HAP-1 (cell line): ENCODE measurements around the gene RIPK1.
"Not testable (repeated sequence)": the region's sequence is repeated elsewhere in the genome, so short reads cannot be mapped to it uniquely, and the experiment has no call there.

Source experiments
- DNase-seq, 2 experiments: peaks; one replicate each; pipeline ENCODE4 v3.0.0-alpha.2; 2016 to 2020; ENCODE audit warnings: low spot score in 2 of 2
- H3K27me3 ChIP-seq: fragments of 250-450 bp; sonication (Bioruptor Pico); 2 replicates; pipeline ENCODE4 v1.5.1; 2020; ENCODE audit warnings: low read depth, mild to moderate bottlenecking, moderate library complexity
- H3K36me3 ChIP-seq: fragments of 250-450 bp; sonication (Bioruptor Pico); replicated peaks from 2 replicates; pipeline ENCODE4 v1.5.1; 2020; ENCODE audit warnings: mild to moderate bottlenecking
- H3K4me1 ChIP-seq: fragments of 250-450 bp; sonication (Bioruptor Pico); 2 replicates; pipeline ENCODE4 v1.5.1; 2020; ENCODE audit warnings: mild to moderate bottlenecking
- H3K4me3 ChIP-seq: fragments of 250-450 bp; sonication (Bioruptor Pico); 2 replicates; pipeline ENCODE4 v1.5.1; 2020; ENCODE audit warnings: mild to moderate bottlenecking, moderate library complexity
- H3K9me3 ChIP-seq: fragments of 250-450 bp; sonication (Bioruptor Pico); 2 replicates; pipeline ENCODE4 v1.5.1; 2020; ENCODE audit warnings: mild to moderate bottlenecking, moderate library complexity
- in situ Hi-C: fragments of 300-500 bp; cut with MboI; formaldehyde crosslinking; loops from 3 replicates; pipeline ENCODE4 v1.14.3; 2020; ENCODE audit warnings: low sequenced_read_pairs, inconsistent platforms, mixed read lengths

RIPK1 gene

DNA sequence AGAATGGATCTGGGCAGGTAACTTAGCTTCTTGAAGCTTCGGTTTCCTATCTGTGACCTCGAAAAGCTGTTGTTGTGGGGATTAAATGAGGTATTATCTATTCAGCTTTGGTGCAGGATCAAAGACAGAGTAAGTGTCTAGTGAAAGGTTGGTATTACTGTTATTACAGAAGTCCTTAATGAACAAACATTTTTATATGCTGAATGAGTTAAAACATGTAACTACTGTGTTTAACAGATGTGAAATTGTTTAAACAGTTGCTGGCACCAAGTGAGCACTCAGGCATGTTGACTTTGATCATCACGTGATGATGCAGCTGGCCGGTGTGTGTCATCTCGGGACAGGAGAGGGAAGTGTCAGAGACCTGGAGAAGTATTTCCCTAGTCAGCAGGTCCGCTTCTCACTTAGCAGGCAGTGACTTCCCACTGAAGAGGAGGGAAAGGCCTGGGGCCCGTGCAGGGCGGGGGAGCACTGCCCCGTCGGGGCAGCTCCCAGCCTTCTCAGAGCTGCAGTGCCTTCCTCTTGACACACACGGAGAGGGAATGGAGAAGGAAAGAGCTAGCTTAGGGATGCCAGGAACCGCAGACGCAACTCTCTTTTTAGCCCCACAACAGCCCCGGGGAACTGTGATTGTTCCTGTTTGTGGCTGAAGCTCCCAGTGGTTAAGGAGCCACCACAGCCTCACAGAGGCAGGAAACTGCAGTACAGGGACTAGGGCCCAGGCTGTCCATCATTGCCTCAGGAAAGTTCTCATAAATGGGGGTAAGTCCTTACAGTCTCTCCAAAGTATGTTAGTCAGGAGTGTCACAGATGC is 71.0 kb downstream of the RIPK1 start:
- DNase-seq = no peak
- in situ Hi-C loops = no loop called here

DNA sequence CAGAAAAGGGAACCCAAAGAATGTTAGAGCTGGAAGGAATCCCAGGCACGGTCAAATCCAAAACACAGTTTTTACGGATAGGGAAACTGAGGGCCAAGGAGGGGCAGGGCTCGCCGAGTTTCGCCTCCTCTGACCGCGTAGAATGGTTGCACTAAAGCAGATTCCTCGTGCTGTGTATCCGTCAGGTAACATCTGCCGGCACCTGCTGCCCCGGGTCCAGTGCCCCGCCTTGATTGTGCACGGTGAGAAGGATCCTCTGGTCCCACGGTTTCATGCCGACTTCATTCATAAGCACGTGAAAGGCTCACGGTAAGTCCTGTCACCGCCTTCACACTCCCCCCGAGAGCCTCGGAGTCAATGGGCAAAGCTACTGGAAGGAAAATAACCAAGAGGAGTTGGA is 71.9 kb downstream of the RIPK1 start:
- H3K9me3 ChIP-seq = no peaks in the 10 kb centered on the region
- no peaks in the 10 kb centered on the region for H3K27me3 ChIP-seq
- in situ Hi-C loops = no loop called here
- no peak overlapping the region for H3K4me3 ChIP-seq
- peaks cover 58% of the 10 kb centered on the region for H3K36me3 ChIP-seq
- no peaks in the 10 kb centered on the region; the same call in 1 of the 2 replicates for H3K4me1 ChIP-seq
- DNase-seq = no peak

More for the DNA sequence above, 71.0 kb downstream of the RIPK1 start:
- H3K4me1 ChIP-seq = no peaks in the 10 kb centered on the region; the same call in 1 of the 2 replicates
- H3K4me3 ChIP-seq = no peak overlapping the region
- peaks cover 58% of the 10 kb centered on the region for H3K36me3 ChIP-seq
- H3K27me3 ChIP-seq = no peaks in the 10 kb centered on the region
- no peaks in the 10 kb centered on the region for H3K9me3 ChIP-seq

DNA sequence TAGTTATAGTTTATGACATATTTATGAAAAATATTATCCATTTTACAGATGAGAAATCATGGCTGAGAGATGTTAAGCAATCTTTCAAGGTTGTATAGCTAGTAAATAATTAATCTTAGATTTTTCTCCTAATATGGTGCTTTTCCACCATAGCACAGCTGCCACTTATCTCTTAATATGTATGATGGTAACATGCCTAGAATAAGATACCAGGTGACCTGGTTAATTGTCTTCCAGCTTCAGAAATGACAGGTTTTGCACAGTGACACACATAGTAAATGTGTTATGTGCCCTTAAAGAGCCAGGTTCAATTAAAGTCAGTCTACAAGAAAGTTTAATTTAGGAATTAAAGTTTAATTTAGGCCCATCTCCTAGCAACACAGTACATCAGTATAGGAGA is 74.2 kb downstream of the RIPK1 start:
- Histone ChIP-seq H3K4me3 (no peak overlapping the region), H3K36me3 (peaks cover 48% of the 10 kb centered on the region), H3K4me1 (no peaks in the 10 kb centered on the region; the same call in 1 of the 2 replicates), H3K27me3 (no peaks in the 10 kb centered on the region), H3K9me3 (no peaks in the 10 kb centered on the region)
- in situ Hi-C loops = no loop called here
- no peak for DNase-seq

DNA sequence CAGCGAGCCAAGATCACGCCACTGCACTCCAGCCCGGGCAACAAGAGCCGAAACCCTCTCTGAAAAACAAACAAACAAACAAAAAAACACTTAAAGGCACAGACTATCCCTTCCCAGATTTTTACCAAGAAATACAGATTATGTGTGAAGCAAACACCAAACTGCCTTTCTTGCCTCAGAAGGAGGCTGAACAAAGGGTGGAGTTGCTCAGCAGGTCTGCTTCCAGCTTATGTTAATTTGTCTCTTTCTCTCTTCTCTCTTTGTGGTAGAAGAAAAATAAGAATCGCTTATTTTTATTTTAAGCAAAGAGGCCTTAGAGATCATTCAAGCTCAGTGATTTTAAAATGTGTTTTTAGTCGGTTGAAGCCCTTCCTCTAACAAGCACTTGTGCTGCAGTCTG is 74.9 kb downstream of the RIPK1 start:
- H3K4me3 ChIP-seq = no peak overlapping the region
- no peaks in the 10 kb centered on the region; the same call in 1 of the 2 replicates for H3K4me1 ChIP-seq
- H3K9me3 ChIP-seq = no peaks in the 10 kb centered on the region
- no peak for DNase-seq
- H3K27me3 ChIP-seq = no peaks in the 10 kb centered on the region
- peaks cover 48% of the 10 kb centered on the region for H3K36me3 ChIP-seq
- in situ Hi-C loops = no loop called here

DNA sequence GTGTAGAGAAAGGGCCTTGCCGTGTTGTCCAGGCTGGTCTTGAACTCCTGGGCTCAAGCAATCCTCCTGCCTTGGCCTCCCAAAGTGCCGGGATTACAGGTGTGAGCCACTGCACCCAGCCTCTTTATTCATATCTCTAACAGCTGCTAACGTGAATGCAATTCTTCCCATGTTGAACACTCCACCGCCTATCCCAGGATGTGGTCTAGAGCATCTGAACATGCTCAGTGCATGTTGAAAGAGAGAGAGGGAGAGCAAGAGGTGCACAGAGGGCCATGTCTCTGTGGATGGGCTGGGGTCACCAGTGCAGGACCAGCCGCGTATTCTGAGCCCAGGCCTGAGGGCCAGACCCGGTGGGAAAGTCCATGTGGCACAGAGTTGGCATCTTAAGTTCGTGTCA is 76.3 kb downstream of the RIPK1 start:
- in situ Hi-C loops = no loop called here

DNA sequence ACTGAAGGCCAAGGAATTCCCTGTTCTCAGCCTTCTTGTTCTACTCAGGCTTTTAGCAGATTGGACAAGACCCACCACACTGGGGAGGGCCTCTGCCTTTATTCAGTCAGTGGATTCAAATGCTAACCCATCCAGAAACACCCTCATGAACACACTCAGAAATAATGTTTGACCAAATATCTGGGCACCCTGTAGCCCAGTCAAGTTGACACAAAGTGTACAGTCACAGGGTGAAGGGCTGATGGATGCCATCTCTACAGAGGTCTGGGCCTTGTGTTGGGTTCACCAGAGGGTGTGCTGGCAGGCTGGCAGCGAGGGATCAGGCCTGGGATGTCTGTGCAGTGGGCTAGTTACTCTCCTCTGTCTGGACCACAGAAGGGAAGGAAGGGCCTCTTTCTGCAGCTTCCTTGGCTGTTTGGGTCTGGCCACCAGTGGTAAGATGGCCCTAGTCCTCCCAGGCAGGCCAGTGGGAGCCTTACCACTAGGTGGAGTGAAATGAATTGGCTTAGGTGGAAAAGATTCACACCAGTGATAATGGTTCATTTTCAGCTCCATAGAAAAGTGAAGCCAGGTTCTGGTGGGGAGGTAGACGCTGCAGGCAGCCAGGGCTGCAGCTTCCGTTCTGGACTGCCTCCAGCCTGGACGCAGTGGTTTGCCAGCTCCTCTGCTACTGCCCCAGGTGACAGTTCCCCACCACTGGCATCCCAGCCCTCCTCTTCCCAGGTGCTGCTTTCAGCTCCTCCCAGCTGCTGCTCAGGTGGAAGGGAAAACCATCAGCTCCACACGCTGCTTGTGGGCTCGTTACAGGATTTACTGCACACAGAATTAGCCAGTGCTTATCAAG is 79.8 kb downstream of the RIPK1 start:
- Histone ChIP-seq H3K27me3 (no peaks in the 10 kb centered on the region), H3K4me1 (no peaks in the 10 kb centered on the region; the same call in 1 of the 2 replicates), H3K9me3 (no peaks in the 10 kb centered on the region; the same call in 1 of the 2 replicates), H3K4me3 (no peak overlapping the region), H3K36me3 (peaks cover 37% of the 10 kb centered on the region)
- no peak for DNase-seq
- in situ Hi-C loops = no loop called here

More for the DNA sequence above, 76.3 kb downstream of the RIPK1 start:
- Histone ChIP-seq H3K4me3 (no peak overlapping the region), H3K9me3 (no peaks in the 10 kb centered on the region), H3K36me3 (peaks cover 40% of the 10 kb centered on the region), H3K4me1 (no peaks in the 10 kb centered on the region; the same call in 1 of the 2 replicates), H3K27me3 (no peaks in the 10 kb centered on the region)
- DNase-seq = no peak

DNA sequence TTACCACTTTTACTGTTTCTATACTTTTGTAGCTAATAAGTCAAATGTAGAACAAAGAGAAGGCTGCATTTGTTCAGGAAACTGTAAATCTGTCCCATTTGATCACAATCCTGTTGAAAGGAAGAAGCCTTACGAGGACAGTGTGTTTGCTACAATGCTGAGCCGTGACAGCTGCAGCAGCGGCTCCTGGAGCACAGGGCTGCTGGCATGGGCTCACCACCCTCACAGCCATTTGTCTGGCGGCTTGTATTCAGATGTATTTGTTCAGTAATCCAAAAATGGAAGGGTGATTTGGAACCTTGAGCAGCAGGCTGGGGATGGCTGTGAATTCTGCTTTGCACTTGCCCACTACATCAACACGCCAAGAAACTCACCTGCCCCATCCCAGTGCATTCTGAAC is 83.4 kb downstream of the RIPK1 start:
- no peaks in the 10 kb centered on the region for H3K27me3 ChIP-seq
- in situ Hi-C loops = no loop called here
- H3K4me1 ChIP-seq = 0 out of 2 replicates have a peak, but pooled peaks cover 2% of the 10 kb centered on the region
- H3K36me3 ChIP-seq = peaks cover 47% of the 10 kb centered on the region
- H3K4me3 ChIP-seq = no peak overlapping the region
- H3K9me3 ChIP-seq = no peaks in the 10 kb centered on the region; the same call in 1 of the 2 replicates
- DNase-seq = no peak

DNA sequence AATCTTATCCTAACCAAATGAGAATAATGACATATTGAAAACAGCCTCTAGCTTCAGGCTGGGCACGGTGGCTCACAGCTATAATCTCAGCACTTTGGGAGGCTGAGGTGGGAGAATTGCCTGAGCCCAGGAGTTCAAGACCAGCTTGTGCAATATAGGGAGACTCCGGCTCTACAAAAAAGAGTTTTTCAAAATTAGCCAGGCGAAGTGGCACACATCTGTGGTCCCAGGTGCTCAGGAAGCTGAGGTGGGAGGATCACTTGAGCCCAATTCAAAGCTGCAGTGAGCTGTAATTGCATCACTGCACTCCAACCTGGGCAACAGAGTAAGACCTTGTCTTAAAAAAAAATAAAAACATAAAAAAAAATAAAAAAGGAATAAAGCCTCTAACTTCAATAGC is 84.4 kb downstream of the RIPK1 start:
- DNase-seq = no peak
- 0 out of 2 replicates have a peak, but pooled peaks cover 2% of the 10 kb centered on the region for H3K4me1 ChIP-seq
- H3K4me3 ChIP-seq = no peak overlapping the region
- H3K27me3 ChIP-seq = no peaks in the 10 kb centered on the region
- in situ Hi-C loops = no loop called here
- no peaks in the 10 kb centered on the region; the same call in 1 of the 2 replicates for H3K9me3 ChIP-seq
- H3K36me3 ChIP-seq = peaks cover 41% of the 10 kb centered on the region

DNA sequence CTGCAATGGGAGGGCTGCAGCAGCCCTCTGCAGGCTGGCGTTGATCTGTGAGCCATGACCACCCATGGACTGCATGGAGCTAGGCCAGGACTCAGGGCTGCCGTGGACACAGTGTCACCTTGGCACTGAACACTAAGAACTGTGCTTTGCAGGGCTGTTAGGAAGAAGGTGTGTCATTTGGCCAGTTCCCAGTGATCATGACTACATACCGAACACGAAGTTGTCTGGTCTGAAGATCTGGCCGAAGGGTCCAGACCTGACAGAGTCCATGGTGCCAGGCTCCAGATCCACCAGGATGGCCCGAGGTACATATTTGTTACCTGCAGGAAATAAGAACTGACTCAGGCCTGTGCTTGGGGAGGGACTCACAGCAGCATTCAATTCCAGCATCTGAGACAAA is 87.1 kb downstream of the RIPK1 start:
- DNase-seq, H3K4me3 ChIP-seq, in situ Hi-C loops, H3K27me3 ChIP-seq, H3K9me3 ChIP-seq: not testable (repeated sequence)
- H3K4me1 ChIP-seq = peaks cover 13% of the 10 kb centered on the region
- peaks cover 31% of the 10 kb centered on the region for H3K36me3 ChIP-seq

DNA sequence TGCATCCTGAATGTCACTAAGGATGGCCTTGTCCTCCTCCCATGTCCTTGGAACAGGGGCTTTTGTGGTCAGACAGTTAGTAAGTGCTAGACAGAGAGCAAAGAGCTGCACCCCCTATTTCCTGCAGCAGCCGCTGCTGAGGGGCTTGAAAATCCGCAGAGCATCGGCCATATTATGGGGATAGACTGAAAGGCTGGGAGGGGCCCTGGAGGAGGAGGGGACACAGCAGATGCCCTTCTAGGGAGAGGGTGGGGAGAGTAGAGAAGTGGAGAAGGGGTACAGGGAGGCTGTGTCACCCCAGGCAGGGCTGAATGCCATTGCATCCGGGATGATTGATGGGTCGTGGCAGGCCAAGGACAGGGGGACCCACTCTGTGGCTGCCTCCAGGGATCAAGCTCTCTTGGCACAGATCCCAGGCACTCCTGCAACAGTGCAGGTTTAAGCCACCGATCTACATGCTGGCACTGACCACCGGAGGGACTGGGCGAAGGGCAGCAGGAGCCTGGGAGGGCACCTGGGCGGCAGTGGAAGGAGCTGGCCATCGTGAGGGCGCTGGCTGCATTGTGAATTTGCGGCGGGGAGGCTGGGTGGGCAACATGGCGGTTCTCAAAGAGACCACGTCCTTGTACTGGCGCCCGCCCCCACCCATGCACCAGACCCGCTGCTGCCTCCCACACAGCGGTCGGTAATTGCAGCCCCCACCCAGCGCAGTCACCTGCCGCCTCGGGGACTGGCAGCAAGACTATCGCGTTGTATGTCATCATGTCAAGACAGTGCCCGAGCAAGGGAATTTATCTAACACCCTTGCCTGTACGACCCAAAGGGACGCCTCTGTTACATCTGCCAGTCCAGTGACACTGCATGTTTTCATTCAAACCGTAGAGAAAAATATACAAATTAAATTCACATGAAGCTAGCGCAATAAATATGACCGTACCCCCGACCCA is 88.2 kb downstream of the RIPK1 start:
- H3K9me3 ChIP-seq, H3K27me3 ChIP-seq, in situ Hi-C loops: not testable (repeated sequence)
- H3K4me1 ChIP-seq = peaks cover 13% of the 10 kb centered on the region
- peak in 1 of 2 experiments; percentile 68 for DNase-seq
- peaks cover 27% of the 10 kb centered on the region for H3K36me3 ChIP-seq
- H3K4me3 ChIP-seq = peak overlapping the region; percentile 64

DNA sequence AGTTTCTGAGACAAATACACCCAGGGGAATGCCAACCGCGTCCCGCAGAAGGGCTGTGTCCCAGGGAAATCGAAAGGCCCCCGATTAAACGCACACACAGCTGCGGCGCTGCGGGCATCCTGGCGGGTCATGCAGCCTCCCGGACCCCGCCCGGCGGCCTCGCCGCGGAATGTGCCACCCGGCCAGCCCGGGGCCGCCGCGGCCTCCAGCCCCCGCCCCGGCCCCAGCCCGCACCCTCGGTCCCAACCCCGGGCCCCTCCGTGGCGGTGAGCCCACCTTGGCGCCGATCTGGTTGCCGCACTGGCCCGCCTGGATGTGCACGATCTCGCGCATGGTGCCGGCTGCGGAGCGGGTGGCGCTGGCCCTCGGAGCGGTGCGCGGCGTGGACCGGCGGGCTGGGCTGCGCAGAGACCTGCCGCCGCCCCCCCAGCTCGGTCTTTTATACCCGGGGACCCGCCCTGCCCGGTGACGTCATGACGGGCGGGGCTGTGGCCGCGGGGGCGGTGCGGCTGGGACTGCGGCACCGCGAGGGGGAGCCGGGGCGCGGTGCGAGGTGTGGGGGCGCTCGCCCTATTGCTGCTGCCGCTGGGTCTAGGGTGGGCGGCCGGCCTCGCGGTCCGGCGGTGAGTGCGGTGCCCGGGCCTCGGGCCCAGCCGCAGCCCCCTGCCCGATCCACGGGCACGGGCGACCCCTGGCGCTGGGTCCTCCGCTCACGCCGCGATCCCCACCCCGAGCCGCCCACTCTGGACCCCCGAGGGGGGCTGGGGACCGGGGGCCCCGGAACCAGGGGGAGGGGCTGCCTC is 89.0 kb downstream of the RIPK1 start, which contains the start of gene TUBB2A:
TSS of gene TUBB2A (minus strand) at position 414 of the 803 bp plus-strand sequence. CDS start at position 333, 81 bp downstream.
- Histone ChIP-seq H3K27me3 (no peaks in the 10 kb centered on the region), H3K9me3 (peaks cover 2% of the 10 kb centered on the region; the same call in 1 of the 2 replicates), H3K4me3 (peak within 1 kb of the TSS; percentile 64), H3K4me1 (peaks cover 19% of the 10 kb centered on the region), H3K36me3 (peaks cover 21% of the 10 kb centered on the region)
- DNase-seq = peak; percentile 50 to 90
- in situ Hi-C loops = no loop called here
